ENCODE measurements around the gene NFATC1. TPM values are rescaled to one million over a fixed set of nuclear protein-coding genes. Genes with fewer than 3 reads are reported as not detected.

The NFATC1 gene
- polyA plus RNA-seq, 1 experiment = 0.73 TPM

- no peak for DNase-seq (ENCODE audit: low read depth, low spot score)
- Histone ChIP-seq H3K27me3 (ENCODE audit: control insufficient read depth, insufficient read depth, low read length) (peaks cover 18% of the 10 kb centered on the region), H3K4me3 (ENCODE audit: low read depth, low read length) (no peak overlapping the region), H3K9me3 (ENCODE audit: control insufficient read depth, insufficient read depth, low read length) (peaks cover 30% of the 10 kb centered on the region; the same call in 1 of the 2 replicates), H3K27ac (ENCODE audit: low read depth, low read length) (no peak overlapping the region)
- ChIA-PET CTCF (no interaction called here), POLR2A (no interaction called here)
- no peak for TF ChIP-seq CTCF (IDR thresholded peaks at IDR 0.05; ENCODE audit: low read depth, low read length)
Measured at GRCh38 chr18:79548986-79549637, 153.4 kb downstream of the NFATC1 start.

GRCh38 chr18:79549638-79550000 lies 153.9 kb downstream of the NFATC1 start:
- Histone ChIP-seq H3K27me3 (ENCODE audit: control insufficient read depth, insufficient read depth, low read length) (peaks cover 15% of the 10 kb centered on the region), H3K9me3 (ENCODE audit: control insufficient read depth, insufficient read depth, low read length) (peaks cover 26% of the 10 kb centered on the region; the same call in 1 of the 2 replicates), H3K27ac (ENCODE audit: low read depth, low read length) (no peak overlapping the region), H3K4me3 (ENCODE audit: low read depth, low read length) (no peak overlapping the region)
- CTCF ChIA-PET = no interaction called here
- POLR2A ChIA-PET = no interaction called here
- DNase-seq (ENCODE audit: low read depth, low spot score) = no peak
- no peak for TF ChIP-seq CTCF (IDR thresholded peaks at IDR 0.05; ENCODE audit: low read depth, low read length)

- ChIA-PET CTCF (interaction anchor here (0.6 kb wide), 1 partner anchor 320 kb away, joined by 4 read pairs; no protein-coding TSS in a partner anchor), POLR2A (no interaction called here)
- Histone ChIP-seq H3K27me3 (ENCODE audit: control insufficient read depth, insufficient read depth, low read length) (peaks cover 8% of the 10 kb centered on the region), H3K4me3 (ENCODE audit: low read depth, low read length) (no peak overlapping the region), H3K9me3 (ENCODE audit: control insufficient read depth, insufficient read depth, low read length) (peaks cover 30% of the 10 kb centered on the region; the same call in 1 of the 2 replicates), H3K27ac (ENCODE audit: low read depth, low read length) (no peak overlapping the region)
- no peak for TF ChIP-seq CTCF (IDR thresholded peaks at IDR 0.05; ENCODE audit: low read depth, low read length)
- DNase-seq (ENCODE audit: low read depth, low spot score) = no peak
Measured at GRCh38 chr18:79552140-79552631, 156.5 kb downstream of the NFATC1 start.

GRCh38 chr18:79552696-79553095 lies 157.0 kb downstream of the NFATC1 start:
- peaks cover 30% of the 10 kb centered on the region; the same call in 1 of the 2 replicates for H3K9me3 ChIP-seq (ENCODE audit: control insufficient read depth, insufficient read depth, low read length)
- H3K4me3 ChIP-seq (ENCODE audit: low read depth, low read length) = no peak overlapping the region
- H3K27me3 ChIP-seq (ENCODE audit: control insufficient read depth, insufficient read depth, low read length) = peaks cover 3% of the 10 kb centered on the region
- no peak for TF ChIP-seq CTCF (IDR thresholded peaks at IDR 0.05; ENCODE audit: low read depth, low read length)
- ChIA-PET POLR2A (no interaction called here), CTCF (interaction anchor here (0.6 kb wide), 1 partner anchor 320 kb away, joined by 4 read pairs; no protein-coding TSS in a partner anchor)
- no peak for DNase-seq (ENCODE audit: low read depth, low spot score)
- no peak overlapping the region for H3K27ac ChIP-seq (ENCODE audit: low read depth, low read length)

- ChIA-PET CTCF (no interaction called here), POLR2A (no interaction called here)
- no peak for DNase-seq (ENCODE audit: low read depth, low spot score)
- Histone ChIP-seq H3K9me3 (ENCODE audit: control insufficient read depth, insufficient read depth, low read length) (peaks cover 28% of the 10 kb centered on the region; the same call in 1 of the 2 replicates), H3K4me3 (ENCODE audit: low read depth, low read length) (no peak overlapping the region), H3K27me3 (ENCODE audit: control insufficient read depth, insufficient read depth, low read length) (peaks cover 2% of the 10 kb centered on the region), H3K27ac (ENCODE audit: low read depth, low read length) (no peak overlapping the region)
- no peak for TF ChIP-seq CTCF (IDR thresholded peaks at IDR 0.05; ENCODE audit: low read depth, low read length)
Measured at GRCh38 chr18:79553154-79553553, 157.4 kb downstream of the NFATC1 start.
